GM15510 (cell line): ENCODE data around the gene IFRD1.

Experiments used
- POLR2A ChIP-seq: IDR thresholded peaks from 3 replicates; pipeline ENCODE4 v1.6.1; 2011; ENCODE audit warnings: borderline replicate concordance; ENCODE audit not compliant: insufficient read length; ENCODE audit errors: extremely low read depth

The IFRD1 gene, protein sequence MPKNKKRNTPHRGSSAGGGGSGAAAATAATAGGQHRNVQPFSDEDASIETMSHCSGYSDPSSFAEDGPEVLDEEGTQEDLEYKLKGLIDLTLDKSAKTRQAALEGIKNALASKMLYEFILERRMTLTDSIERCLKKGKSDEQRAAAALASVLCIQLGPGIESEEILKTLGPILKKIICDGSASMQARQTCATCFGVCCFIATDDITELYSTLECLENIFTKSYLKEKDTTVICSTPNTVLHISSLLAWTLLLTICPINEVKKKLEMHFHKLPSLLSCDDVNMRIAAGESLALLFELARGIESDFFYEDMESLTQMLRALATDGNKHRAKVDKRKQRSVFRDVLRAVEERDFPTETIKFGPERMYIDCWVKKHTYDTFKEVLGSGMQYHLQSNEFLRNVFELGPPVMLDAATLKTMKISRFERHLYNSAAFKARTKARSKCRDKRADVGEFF

DNA sequence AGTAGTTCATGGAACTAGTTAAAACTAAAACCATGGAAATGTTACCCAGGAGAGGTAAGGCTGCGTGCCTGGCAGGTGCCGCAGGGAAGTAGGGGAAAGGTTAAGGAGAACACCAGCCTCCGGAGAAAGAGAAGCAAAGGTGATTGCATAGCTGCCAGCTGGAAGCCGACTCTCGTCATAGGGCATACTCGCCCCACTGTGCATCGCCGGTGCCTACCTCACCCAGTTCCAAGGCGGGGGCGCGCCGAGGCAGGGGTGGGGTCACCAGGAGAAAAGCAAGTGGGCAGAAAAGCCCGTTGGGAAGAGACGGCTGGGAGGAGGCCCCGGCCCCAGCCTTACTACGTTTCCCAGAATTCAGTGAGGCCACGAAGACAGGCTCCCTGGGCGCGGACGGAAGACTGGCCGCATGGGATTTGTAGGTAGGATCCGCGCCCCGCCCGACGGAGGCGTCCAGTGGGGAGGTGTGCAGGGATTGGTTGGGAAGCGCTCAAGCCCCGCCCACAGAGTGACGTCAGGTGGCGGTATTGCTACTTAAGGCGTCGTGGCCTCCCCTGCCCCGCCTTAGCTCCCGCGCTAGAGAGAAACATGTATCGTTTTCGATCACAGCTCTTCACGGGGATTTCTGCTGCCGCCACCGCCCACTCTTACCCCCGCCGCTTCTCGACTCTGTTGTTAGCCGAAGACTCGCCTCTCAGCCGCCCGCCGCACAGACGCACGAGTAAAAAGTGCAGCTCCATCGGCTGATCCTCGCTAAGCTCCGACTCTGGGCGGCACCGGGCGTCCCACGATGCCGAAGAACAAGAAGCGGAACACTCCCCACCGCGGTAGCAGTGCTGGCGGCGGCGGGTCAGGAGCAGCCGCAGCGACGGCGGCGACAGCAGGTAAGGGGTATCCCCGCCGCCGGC lies at the start of gene IFRD1:
Gene IFRD1 (plus strand): TSS at position 559 of the 905 bp plus-strand sequence. CDS start 229 bp downstream, at position 788.
- peak; percentile 99 for TF ChIP-seq POLR2A

DNA sequence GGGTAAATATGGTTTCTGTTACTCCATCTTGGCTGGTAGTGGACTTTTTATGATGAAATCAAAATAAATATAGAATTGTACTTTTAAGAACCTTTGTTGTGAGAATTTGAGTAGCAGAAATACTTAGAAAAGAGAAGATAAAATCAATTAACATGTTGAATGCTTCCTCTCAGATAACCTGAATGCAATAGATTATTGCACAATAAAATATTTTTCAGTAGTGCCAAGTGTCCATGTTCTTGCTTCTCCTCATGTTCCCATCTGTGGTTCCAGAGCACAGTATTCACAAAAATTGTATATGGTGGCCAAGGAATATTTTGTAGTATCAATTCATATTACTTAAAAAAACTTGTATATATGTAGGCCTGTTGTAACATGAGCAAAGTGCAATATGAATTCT lies 45.9 kb upstream of the IFRD1 start:
- no peak for TF ChIP-seq POLR2A

DNA sequence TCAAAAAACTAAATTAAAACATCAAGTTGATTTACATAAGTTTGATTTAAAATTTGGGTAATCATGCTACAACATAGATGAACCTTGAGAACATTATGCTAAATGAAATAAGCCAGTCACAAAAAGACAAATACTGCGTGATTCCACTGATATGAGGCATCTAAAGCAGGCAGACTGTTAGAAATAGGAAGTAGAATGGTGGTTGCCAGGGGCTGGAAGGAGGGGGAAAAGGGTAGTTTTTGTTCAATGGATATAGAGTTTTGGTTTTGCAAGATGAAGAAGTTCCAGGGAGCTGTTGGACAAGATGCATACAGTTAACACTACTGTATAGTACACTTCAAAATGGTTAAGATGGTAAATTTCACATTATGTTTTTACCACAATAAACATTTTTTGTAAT lies 45.0 kb upstream of the IFRD1 start:
- no peak for TF ChIP-seq POLR2A

DNA sequence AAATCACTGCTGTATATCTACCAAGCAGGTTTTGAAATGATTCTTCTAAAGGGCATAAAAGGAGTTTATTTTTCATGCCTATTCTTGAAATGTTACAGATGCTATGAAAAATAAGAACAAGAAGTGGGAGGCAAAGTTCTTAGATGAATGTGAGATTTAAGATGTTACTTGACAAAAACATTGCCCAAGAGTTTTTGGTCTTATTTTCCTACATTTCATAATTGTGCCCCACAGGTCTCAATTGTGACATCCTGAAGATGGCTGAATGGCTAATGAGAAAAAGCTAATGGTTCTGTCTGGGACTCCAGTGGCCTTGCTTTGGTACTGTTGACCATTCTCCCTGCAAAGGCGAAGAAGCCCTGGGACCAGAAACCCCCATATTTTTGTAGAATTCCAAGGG lies 43.0 kb upstream of the IFRD1 start:
- no peak for TF ChIP-seq POLR2A

DNA sequence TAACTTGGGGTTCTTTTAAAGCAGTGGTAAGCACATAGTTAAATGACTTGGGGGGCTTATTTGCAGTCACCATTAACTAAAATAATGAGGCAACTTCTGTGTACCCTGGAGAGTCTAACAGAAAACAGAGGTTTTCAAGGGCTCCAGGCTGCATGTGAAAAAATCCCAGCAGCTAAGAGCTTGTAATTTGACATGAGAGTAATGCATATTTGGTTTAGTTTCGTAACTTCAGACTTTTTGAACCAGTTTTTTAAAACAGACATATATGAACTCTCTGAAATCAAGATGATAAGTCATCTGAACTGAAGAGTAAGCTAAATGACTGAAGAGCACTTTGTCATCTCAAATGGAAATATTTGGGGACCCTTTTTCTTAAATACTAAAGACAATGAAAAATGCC lies 40.2 kb upstream of the IFRD1 start:
- TF ChIP-seq POLR2A, result no peak

DNA sequence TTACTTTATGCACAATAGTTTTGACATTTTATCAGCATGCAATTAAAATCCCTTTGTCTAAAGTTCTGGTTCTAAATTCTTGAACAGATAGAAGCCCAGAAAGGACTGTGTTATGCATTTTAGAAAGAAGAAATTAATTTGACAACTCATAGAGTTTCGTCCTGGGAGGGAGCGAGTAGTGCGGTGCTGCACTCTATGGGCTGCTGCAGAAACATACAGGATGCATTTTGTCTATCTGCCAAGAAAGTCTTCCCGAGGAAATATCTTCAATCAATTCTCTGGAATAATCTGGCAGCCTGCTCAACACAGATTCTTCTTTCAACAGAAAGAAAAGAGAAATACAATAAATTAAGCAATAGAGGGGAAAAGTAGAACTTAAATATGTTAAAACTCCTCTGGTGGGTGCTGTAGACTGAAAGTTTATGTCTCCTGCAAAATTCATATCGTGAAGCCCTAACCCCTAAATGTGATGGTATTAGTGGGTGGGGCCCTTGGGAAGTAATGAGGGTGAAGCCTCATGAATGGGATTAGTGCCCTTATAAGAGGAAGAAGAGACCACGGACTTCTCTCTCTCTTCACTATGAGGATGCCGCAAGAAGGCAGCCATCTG lies 39.0 kb upstream of the IFRD1 start:
- no peak for TF ChIP-seq POLR2A

DNA sequence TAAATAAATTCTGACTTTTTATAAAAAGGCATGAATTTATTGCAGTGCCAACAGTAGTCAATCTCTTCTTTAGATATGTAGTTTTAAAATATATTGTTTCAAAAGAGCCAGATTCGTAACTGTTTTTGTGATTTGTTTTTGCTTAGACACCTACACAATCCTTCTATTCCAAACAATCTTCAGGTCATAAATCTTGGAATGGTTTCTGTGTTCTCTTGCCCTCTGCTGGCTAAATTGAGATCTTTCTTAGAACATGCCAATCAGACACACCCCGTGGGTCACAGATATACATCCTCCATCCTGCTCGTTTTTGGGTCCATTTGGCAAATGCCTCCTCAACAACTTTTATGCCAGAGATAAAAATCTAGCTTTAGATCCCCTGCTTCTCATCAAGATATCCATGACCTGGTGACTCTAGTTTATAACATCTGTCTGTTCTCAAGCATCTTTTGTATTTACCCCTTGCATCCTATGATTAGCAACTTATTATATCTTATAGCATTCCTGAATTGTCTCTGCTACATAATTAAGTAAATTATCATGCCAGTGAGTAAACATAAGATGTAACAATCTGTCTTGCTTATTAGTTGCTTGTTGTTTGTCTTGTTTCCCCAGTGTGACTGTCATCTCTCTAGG lies 35.3 kb upstream of the IFRD1 start:
- no peak for TF ChIP-seq POLR2A

DNA sequence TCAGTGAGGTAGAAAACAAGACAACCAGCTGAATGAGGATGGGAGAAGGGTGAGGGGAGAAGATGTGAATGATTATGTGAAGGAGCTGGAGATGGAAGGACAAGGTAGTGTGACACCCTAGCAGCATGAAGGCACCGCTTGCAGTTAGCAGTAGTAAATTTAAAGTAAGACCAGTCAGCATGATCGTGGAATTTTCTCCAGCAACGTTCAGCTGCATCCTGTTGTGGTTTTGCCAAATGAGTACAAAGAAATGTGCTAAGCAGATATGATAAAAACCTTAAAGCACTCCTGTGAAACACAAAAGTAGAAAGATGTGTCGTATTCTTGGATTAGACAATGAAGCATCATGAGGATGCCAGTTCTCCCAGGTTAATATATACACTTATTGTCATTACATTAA lies 34.1 kb upstream of the IFRD1 start:
- TF ChIP-seq POLR2A, result no peak

DNA sequence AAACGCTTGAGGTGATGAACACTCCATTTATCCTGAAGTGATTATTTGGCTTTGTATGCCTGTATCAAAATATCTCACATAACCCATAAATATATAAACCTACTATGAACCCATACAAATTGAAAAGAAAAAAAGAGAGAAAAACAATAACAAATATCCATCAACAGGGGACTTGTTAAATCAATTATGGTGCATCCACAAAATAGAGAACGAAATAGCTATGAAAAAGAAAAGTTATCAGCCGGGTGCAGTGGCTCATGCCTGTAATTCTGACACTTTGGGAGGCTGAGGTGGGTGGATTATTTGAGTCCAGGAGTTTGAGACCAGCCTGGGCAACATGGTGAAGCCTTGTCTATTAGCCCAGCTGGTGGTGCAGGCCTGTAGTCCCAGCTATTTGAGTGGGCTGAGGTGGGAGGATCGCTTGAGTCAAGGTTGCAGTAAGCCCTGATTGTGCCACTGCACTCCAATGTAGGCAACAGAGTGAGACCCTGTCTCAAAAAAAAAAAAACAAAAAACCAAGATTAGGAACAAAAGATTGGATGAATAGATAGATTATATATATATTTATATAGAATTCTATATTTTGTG lies 30.6 kb upstream of the IFRD1 start:
- no peak for TF ChIP-seq POLR2A

DNA sequence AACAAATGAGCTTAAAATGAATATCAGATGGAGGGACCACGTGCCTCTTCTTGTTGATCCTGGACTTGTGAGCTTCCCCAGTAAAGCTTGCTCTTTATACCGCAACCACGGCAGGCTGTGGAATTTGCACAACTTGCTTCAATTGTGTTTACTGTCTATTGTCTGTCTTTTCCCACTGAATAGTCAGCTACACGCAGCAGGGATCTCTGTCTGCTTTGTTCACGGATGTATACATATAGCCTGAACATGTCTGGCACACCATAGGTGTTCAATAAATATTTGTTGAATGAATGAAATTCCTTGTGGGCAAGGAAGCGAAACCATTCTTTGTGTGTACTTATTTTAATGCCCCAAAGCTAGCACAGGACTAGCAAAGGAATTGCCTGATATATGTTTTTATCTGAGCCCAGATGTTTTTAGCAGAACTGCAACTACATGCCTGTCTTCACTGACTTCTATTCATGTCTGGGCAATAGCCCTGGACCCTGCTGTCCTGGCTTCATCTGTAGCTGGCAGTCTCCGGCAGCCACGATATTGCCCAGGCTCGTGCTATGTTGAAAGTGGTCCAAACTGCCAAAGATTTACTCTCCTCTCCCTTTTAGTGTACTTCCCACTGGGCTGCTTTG lies 29.9 kb upstream of the IFRD1 start:
- TF ChIP-seq POLR2A, result no peak

DNA sequence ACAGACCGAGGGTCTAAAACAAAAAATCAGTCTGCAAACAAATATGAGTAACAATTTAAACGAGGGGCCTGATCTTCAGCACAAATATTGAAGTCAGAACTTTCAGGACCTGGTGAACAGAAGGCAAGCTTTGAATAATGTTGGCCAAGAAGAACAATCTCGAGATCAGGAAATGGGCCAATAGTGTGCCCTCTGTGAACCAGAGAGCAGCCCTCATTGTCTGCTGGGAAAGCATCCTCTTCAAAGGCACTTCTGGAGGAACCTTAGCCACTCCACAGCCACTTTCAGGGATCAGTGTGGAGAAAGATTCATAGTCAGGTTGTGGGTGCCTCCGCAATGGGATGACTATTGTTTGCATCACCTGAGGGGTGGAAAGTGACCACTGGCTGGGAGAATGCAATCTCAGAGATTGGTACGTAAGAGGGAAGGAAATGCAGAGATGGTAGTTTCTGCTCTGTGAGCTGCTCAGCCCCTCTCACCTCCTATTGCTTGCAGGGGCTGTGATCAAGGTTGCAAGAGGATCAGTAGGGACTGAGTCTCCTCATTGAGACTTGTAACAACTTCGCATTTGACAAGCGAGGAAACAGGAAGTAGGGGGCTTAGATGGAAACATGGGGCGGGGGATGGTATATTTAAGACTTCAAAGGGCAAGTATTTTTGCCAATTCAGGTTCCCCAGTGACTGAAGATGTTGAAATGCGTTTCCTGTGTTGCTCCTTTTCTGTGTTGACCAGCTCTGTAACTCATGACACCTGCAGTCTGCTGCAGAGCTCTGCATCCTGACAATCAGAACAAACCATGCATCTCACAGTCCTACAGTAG lies 28.4 kb upstream of the IFRD1 start:
- TF ChIP-seq POLR2A, result no peak

DNA sequence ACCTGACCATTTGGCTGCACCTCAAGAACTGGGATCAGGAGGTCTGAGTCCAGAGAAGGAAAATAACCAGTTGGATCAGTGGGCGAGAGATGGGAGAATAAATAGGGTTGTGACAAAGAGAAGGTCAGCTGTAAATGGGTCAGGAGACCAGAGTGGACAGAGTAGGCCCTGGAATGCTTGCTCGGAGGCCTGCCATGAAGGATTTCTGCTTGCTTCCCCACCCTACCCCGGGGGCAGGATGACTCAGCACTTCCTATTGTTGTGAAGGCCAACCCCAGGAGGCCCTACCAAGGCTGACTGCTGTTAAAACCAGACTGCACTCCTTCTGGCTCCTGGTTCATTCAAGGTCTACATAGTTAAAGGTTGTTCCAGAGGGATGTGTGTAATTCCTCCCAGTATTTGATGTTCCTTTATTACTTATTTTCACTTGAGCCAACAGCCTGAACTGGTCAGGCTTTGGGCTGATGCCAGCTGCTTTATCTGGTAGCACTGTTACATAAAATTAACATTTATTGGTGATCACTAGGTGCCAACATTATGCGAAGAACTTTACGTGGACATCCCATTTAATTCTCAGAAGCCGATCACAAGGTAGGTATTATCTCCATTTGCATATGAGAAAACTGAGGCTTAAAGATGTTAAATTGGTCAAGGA lies 27.3 kb upstream of the IFRD1 start:
- no peak for TF ChIP-seq POLR2A
